Bronchial smooth muscle cell (primary cell): ENCODE data around the gene FIG4. TPM values are rescaled to one million over a fixed set of nuclear protein-coding genes. Genes with fewer than 3 reads are reported as not detected.

Experiments used
- total RNA-seq: library from RNA; depleted of rRNA; stranded (reverse); fragments of >200 nt; gene quantifications from 2 replicates; pipeline ENCODE4 v1.2.1, GENCODE V29; 2014

Gene FIG4
- 13.6 and 24.3 TPM in 2 replicates for total RNA-seq

DNA sequence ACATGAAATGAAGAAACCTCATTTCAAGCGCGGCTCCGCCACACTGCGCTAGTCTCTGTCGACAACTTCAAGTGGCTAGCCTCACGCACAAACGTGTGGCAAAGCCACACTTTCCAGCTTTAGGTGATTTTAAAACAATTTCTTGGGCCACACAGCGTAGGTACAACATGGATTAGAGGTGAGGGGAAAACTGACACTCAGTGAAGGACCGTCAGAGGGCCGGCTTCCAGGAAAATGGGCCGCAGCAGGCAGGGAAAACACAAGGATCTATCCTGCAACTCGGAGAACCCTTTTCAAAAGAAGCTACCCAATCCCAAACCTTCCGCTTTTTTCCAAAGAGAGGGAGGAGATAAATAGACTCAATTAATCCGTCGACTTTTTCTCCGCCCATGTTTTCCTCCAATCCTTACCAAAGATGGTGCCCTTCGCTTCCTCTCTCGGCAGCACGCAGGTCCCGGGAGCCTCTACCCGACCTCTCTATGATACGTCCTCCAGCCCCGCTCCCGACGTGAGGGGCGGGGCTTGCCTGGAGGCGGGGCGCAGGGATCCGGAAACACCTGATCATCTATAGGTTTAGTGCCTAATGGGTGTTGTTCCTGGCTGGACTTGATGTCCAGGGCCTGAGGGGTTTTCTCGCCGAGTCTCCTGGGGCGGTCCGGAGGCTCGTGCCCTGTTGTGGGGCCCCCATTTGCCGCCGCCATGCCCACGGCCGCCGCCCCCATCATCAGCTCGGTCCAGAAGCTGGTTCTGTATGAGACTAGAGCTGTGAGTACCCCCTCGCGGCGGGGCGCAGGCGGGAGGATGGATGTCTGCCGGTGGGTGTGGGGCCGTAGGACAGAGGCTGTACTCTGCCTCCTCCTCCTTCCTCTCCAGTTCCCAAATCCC lies at the start of gene FIG4, which contains the start of gene AK9:
FIG4 (plus strand) TSS at position 560 of the 885 bp plus-strand sequence; CDS start at position 700, 140 bp downstream.
AK9 (minus strand) TSS at position 466 of the 885 bp plus-strand sequence. CDS start 15,457 bp downstream, outside the sequence.

Other genes with a start within 250 kb of the FIG4 start
- gene MICAL1, start 235.5 kb upstream of the FIG4 start, total RNA-seq, result 32.1 and 40.4 TPM in 2 replicates
- 3.7 and 4.6 TPM in 2 replicates for gene ZBTB24, start 208.1 kb upstream of the FIG4 start, total RNA-seq
- gene AK9, start 94 bp upstream of the FIG4 start, total RNA-seq, result 3.2 and 4.7 TPM in 2 replicates